Measurements from ENCODE around the gene COX5A.

Gene COX5A

GRCh38 chr15:74872702-74873035 is 65.2 kb downstream of the COX5A start:
- Histone ChIP-seq H3K9ac (ENCODE audit: low read length) (peak overlapping the region; percentile 61), H3F3A (ENCODE audit: insufficient read depth, low read length) (no peaks in the 10 kb centered on the region), H3K36me3 (ENCODE audit: insufficient read depth, low read length) (peaks cover 23% of the 10 kb centered on the region), H3K4me1 (ENCODE audit: insufficient read depth, low read length, severe bottlenecking) (peaks cover 40% of the 10 kb centered on the region), H3K4me3 (ENCODE audit: low read depth, low read length, poor library complexity, severe bottlenecking) (peak overlapping the region; percentile 97), H3K9me3 (ENCODE audit: low read length) (peaks cover 7% of the 10 kb centered on the region), H3K27me3 (ENCODE audit: insufficient read depth, low read length) (no peaks in the 10 kb centered on the region), H4K20me1 (ENCODE audit: insufficient read depth, low read length) (no peaks in the 10 kb centered on the region), H2AFZ (ENCODE audit: low read length) (no peak overlapping the region), H3K9me2 (ENCODE audit: low read depth, low read length) (no peaks in the 10 kb centered on the region), H3K27ac (ENCODE audit: low read depth, low read length, poor library complexity, severe bottlenecking) (peak overlapping the region; percentile 47), H3K79me2 (ENCODE audit: insufficient read depth, low read length) (peaks cover 32% of the 10 kb centered on the region), H3K4me2 (ENCODE audit: low read length) (peak overlapping the region; percentile 100)
- TF ChIP-seq EZH2 (IDR thresholded peaks at IDR 0.05; ENCODE audit: borderline replicate concordance, low read length) (no peak), CTCF (IDR thresholded peaks at IDR 0.05; ENCODE audit: low read length) (no peak)

GRCh38 chr15:74870436-74871215 is 67.2 kb downstream of the COX5A start:
- no peaks in the 10 kb centered on the region for H3K27me3 ChIP-seq (ENCODE audit: insufficient read depth, low read length)
- no peaks in the 10 kb centered on the region for H4K20me1 ChIP-seq (ENCODE audit: insufficient read depth, low read length)
- H3K9me3 ChIP-seq (ENCODE audit: low read length), result peaks cover 9% of the 10 kb centered on the region
- peak overlapping the region; percentile 77 for H3K27ac ChIP-seq (ENCODE audit: low read depth, low read length, poor library complexity, severe bottlenecking)
- H2AFZ ChIP-seq (ENCODE audit: low read length), result no peak overlapping the region
- no peaks in the 10 kb centered on the region for H3F3A ChIP-seq (ENCODE audit: insufficient read depth, low read length)
- H3K79me2 ChIP-seq (ENCODE audit: insufficient read depth, low read length), result peaks cover 40% of the 10 kb centered on the region
- peaks cover 31% of the 10 kb centered on the region for H3K36me3 ChIP-seq (ENCODE audit: insufficient read depth, low read length)
- peak overlapping the region; percentile 34; the same call in 1 of the 2 replicates for H3K9ac ChIP-seq (ENCODE audit: low read length)
- peak overlapping the region; percentile 39 for H3K4me3 ChIP-seq (ENCODE audit: low read depth, low read length, poor library complexity, severe bottlenecking)
- peaks cover 40% of the 10 kb centered on the region for H3K4me1 ChIP-seq (ENCODE audit: insufficient read depth, low read length, severe bottlenecking)
- H3K4me2 ChIP-seq (ENCODE audit: low read length), result peak overlapping the region; percentile 54
- H3K9me2 ChIP-seq (ENCODE audit: low read depth, low read length), result no peaks in the 10 kb centered on the region
- TF ChIP-seq EZH2 (IDR thresholded peaks at IDR 0.05; ENCODE audit: borderline replicate concordance, low read length) (no peak), CTCF (IDR thresholded peaks at IDR 0.05; ENCODE audit: low read length) (no peak)
